NCI-H82 treated with DMSO at 0.1 percent for 48 hours (cell line): ENCODE measurements around the gene LMBR1.
"Not testable (repeated sequence)": the region's sequence is repeated elsewhere in the genome, so short reads cannot be mapped to it uniquely, and the experiment has no call there.

Source experiments
- DNase-seq: peaks from one replicate; lab custom pipeline; 2025; ENCODE audit not compliant: unreplicated experiment; lab: John Stamatoyannopoulos, UW

LMBR1 gene

DNA sequence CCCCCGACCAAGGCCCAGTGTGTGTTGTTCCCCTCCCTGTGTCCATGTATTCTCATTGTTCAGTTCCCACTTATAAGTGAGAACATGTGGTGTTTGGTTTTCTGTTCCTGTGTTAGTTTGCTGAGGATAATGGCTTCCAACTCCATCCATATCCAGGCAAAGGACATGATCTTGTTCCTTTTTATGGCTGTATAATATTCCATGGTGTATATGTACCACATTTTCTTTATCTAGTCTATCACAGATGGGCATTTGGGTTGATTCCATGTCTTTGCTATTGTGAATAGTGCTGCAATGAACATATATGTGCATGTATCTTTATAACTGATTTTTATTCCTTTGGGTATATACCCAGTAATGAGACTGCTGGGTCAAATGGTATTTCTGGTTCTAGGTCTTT is 191.2 kb downstream of the LMBR1 start:
- not testable (repeated sequence) for DNase-seq

DNA sequence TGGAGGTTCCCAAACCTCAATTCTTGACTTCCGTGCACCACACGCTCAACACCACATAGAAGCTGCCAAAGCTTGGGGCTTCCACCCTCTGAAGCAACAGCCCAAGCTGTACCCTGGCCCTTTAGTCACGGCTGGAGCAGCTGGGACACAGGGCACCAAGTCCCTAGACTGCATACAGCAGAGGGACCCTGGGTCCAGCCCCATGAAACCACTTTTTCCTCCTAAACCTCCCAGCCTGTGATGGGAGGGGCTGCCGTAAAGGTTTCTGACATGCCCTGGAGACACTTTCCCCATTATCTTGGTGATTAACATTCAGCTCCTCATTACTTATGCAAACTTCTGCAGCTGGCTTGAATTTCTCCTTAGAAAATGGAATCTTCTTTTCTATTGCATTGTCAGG is 194.5 kb downstream of the LMBR1 start:
- DNase-seq, result not testable (repeated sequence)

DNA sequence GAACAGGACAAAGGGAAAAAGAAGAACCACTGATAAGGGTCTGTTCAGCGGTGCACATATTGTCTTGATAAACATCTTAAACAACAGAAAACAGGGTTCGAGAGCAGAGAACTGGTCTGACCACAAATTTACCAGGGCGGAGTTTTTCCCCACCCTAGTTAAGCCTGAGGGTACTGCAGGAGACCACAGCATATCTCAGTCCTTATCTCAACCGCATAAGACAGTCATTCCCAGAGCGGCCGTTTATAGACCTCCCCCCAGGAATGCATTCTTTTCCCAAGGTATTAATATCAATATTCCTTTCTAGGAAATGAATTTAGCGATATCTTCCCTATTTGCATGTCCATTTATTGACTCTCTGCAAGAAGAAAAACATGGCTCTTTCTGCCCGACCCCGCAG is 195.7 kb downstream of the LMBR1 start:
- not testable (repeated sequence) for DNase-seq

DNA sequence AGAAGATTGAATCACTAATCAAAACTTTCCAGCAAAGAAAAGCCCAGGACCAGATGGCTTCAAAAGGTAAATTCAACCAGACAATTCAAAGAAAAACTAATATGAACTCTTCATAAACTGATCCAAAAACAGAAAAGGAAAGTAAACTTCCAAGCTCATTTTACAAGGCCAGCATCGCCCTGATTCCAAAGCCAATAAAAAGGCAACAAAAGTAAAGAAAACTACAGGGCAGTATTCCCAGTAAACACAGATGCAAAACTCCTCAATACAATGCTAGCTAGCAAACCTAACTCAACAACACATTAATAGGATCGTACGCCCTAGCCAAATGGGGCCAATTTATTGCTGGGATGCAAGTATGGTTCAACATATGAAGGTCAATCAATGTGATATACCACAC is 199.4 kb downstream of the LMBR1 start:
- no peak for DNase-seq

DNA sequence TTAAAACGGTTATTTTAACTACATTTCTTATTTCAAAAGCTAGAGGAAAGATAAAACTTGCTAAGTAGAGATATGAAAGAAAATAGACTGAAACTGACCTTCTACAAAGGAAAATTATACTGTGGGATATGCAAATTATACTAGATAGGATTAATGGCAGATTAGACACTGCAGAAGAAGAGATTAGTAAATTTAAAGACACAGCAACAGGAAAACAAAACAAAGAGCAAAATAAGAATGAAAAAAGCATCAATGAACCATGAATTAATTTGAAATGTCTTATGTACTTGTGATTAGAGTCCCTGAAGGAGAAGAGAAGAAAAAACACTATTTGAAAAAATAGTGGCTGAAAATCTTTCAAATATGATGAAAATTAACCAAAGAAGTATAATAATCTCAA is 200.1 kb downstream of the LMBR1 start:
- DNase-seq, result no peak

GRCh38 chr7:156691764-156692163 is 201.2 kb downstream of the LMBR1 start:
- DNase-seq, result no peak

DNA sequence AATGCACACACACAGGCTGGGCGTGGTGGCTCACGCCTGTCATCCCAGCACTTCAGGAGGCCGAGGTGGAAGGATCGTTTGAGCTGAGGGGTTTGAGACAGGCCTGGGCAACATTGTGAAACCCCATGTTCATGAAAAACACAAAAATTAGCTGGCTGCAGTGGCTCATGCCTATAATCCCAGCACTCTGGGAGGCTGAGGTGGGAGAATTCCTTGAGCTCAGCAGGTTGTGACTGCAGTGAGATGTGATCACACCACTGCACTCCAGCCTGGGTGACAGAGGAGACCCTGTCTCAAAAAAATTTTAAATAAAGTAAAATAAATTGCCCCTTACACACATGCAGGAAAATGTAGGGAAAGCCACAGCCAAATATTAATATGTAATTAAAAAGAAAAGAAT is 208.3 kb downstream of the LMBR1 start:
- no peak for DNase-seq

DNA sequence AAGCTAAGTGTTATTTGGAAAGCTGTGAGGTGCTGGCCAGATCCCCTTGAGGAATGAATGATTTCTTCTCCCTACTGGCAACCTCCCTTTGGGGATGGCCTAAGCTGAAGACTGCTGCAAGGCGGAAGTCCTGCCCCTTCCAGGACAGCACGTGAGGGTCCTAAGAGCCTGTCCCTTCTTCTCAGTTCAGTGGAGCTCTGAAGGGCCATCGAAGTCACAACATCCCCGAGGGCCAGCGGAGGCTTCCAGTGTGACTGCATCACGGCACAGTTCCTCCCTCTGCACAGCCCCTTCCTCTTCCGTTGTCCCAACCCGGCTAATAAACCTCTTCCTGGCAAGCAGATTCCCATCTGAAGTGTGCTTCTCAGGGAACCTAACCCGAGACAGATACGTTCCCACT is 208.7 kb downstream of the LMBR1 start:
- no peak for DNase-seq

- DNase-seq, result no peak
Measured at GRCh38 chr7:156682928-156683327, 210.1 kb downstream of the LMBR1 start.

DNA sequence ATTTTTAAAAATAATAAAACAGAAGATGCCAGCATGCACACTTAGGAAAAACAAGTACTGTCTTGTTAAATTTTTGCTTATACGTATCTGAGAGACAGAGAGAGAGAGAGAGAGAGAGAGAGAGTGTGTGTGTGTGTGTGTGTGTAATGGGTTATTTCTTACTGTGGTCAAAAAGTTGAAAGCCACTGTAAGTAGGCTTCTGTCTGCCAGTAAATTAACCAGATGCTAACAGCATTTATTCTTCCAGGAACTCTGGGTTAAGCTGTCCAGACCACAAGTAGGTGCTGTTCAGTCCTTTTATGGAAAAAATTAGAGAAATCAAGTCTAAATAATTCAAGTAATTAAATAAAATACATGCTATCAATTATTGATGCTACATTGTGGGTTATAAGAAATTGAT is 212.7 kb downstream of the LMBR1 start:
- DNase-seq, result no peak

DNA sequence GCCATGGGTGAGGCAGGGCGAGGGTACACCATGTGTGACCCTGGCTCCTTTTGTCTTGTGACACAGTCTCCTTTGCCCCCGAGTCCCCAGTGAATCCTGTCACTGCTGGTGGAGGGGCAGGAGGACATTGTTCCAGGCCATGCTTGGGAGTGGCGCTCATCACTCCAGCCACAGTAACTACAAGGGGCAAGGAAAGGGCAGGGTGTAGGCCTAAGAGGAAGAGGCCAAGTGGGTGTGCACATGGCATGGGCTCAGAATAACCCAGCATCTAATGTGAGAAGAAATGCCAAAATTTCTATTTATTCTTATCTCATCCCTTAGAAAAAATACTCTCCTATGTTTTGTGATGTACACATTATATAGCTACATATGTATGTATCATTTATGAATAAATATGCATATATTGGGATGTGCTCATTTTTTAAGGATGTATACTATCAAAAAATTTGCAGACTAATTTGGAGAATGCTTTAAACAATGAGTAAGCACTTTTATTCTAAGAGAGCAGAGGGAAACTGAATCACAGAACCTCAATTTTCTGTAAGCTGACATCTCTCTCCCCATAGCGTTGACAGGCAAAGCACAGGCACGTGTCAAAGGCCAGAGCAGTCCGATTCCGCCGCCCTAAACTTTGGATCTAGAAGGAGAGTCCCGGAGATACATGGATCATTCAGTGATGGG is 215.5 kb downstream of the LMBR1 start:
- DNase-seq, result no peak

- no peak for DNase-seq
Measured at GRCh38 chr7:156676263-156676662, 216.7 kb downstream of the LMBR1 start.

GRCh38 chr7:156675721-156676120 is 217.3 kb downstream of the LMBR1 start:
- DNase-seq, result no peak

DNA sequence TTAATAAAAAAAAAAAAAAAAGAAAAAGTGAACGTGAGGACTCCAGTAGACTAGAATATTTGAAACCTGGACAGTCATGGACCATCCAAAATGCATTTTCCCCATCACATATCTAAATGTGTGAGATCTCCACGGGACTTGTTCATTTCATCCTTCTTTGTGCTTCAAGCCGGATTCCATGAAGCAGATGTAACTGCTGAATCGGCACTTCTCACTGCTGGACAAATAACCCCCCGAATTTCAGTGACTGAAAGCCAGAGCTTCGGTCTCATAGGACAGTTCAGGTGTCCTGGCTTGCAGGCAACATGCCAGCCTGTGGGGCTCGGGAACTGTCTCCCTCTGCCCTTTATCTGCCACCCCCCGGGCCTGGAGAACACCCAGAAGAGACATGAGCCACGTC is 219.1 kb downstream of the LMBR1 start:
- DNase-seq, result no peak

DNA sequence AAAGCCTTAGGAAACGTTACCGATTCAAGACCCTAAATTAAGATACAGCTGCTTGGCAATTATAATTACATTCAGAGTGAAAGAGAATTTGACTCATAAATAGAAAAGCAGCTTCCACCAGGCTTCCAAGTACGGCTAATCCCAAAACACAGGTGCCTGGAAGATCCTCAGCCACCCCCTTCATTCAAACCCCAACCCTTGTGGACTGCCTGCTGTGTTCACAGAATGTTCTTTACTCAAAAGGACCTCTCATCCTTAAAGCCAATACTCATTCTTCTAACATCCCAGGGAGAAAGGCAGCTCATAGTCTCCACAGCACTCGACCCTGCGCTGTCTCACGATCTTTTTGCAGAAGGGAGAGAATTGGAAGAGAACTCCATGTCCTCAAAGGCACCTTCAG is 219.5 kb downstream of the LMBR1 start:
- DNase-seq, result no peak

- DNase-seq, result no peak
Measured at GRCh38 chr7:156669035-156669828, 223.8 kb downstream of the LMBR1 start.

GRCh38 chr7:156668130-156668741 is 224.7 kb downstream of the LMBR1 start:
- DNase-seq, result no peak

DNA sequence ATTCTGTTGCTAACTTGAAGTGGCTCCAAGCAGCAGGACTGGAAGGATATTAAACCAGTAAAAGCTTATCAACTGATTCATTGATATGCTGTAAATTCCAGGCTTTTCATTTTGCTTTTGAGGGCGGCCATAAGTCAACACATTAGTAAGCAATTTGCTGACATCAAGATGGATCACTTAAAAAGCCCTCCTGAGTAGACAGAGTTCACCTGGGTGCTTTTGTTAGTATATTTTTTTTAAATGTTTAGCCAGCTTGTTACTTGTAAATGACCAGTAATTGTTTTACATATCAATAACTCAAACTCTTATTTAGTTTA is 225.9 kb downstream of the LMBR1 start:
- DNase-seq, result no peak

DNA sequence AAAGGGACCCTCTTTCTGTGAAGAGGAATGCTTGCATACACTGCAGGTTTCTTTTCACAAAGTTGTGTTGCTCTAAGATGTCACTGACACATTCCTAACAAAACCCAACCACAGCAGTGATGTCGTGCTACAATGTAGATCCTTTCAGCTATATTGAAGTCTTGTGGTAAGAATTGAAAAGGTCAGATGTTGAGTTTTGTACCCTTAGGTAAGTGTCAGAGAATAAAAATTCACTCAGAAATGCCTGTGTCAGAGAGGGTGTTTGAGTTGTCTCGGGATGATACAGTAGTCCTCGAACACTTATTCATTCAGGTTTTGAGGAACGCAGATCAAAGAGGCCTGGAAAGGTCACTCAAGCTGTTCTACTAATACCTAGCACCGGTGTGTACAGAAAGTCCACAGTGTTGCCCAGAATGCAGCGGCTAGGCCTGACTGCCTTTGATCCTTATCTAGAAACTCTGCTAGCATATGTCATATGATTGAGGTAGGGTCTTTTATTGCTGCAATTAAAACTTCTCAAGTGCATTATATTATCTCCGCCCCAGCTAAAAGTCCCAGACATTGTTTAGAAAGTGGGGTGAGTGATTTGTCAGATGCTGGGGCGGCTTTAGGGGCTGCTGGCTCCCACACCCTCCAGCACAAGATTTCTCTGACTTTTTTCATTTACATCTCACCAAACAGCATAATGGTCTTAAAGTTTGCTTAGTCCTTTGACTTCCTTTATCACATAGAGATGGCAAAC is 226.4 kb downstream of the LMBR1 start:
- DNase-seq, result no peak

DNA sequence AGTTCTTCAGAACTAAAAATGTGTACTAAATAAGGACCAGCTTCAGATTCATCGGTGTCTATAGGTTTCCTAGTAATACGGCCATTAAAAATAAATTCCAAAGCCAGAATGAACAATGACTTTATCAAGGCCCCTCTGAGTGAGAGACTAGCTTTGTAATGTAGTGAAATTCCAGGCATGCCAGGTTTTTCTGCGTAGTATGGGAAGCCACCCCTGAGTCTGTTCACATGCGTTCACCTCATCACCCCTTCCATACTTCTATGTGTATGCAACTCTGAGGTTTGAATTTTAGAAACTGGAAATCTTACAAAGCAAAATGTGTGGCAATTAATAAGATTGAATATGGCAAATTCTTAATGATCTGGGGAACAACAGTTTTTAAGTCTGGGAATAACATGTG is 227.9 kb downstream of the LMBR1 start:
- no peak for DNase-seq

- DNase-seq, result no peak
Measured at GRCh38 chr7:156662277-156662676, 230.7 kb downstream of the LMBR1 start.

GRCh38 chr7:156661637-156662036 is 231.3 kb downstream of the LMBR1 start:
- no peak for DNase-seq
